ENCODE results near the gene FAM181A. TPM values are rescaled to one million over a fixed set of nuclear protein-coding genes. Genes with fewer than 3 reads are reported as not detected.

Gene FAM181A
- total RNA-seq, 4 donors from 2014 or later = not detected

Small RNA genes within 50 kb of the gene (microRNA-seq; reads per million reads assigned to microRNA genes)
- gene MIR4506 (ENCODE audit: borderline number of aligned reads in 1 of 2, borderline replicate concordance in 2 of 2) = 0 reads per million in 2 donors

Other genes with a start within 250 kb of the FAM181A start
- gene PRIMA1, start 138.9 kb upstream of the FAM181A start, total RNA-seq = 1 to 10 TPM; 2.6 to 9.0 (median 4.1) TPM
- 1 to 10 TPM in 2 of 4 donors, under 1 TPM in 2; 0.46 to 5.4 (median 1.8) TPM for gene ASB2, start 49.2 kb downstream of the FAM181A start, total RNA-seq
- gene CCDC197, start 70.0 kb downstream of the FAM181A start, total RNA-seq = not detected
- gene OTUB2, start 99.0 kb downstream of the FAM181A start, total RNA-seq = 10 to 100 TPM; 12.6 to 25.0 (median 21.5) TPM
- 100 to 1,000 TPM in 3 of 4 donors, 10 to 100 TPM in 1; 91.7 to 132 (median 102) TPM for gene DDX24, start 153.9 kb downstream of the FAM181A start, total RNA-seq
- 10 to 100 TPM in 2 of 4 donors, 1 to 10 TPM in 2; 6.2 to 22.6 (median 10.3) TPM for gene IFI27L1, start 154.0 kb downstream of the FAM181A start, total RNA-seq
- gene IFI27, start 183.4 kb downstream of the FAM181A start, total RNA-seq = 100 to 1,000 TPM in 2 of 4 donors, 10 to 100 TPM in 2; 70.2 to 133 (median 109) TPM
- gene IFI27L2, start 202.3 kb downstream of the FAM181A start, total RNA-seq = 10 to 100 TPM; 21.0 to 69.1 (median 52.3) TPM
- 1 to 10 TPM in 3 of 4 donors, under 1 TPM in 1; 0.56 to 8.6 (median 1.7) TPM for gene PPP4R4, start 247.0 kb downstream of the FAM181A start, total RNA-seq

Measured in lower leg skin (tissue), 4 donors.